ENCODE results near the gene HNRNPA2B1.
A peak's percentile ranks its signal among the peaks of the same experiment; 100 is the strongest.

Gene HNRNPA2B1

GRCh38 chr7:26160896-26161295, 39.6 kb downstream of the HNRNPA2B1 start:
- Histone ChIP-seq H3K4me2 (ENCODE audit: low read depth, low read length, poor library complexity, severe bottlenecking) (no peak overlapping the region), H3K36me3 (ENCODE audit: low read length) (no peaks in the 10 kb centered on the region), H3K9me2 (replicated peaks; ENCODE audit: insufficient read depth, low read length) (no peaks in the 10 kb centered on the region), H3F3A (ENCODE audit: insufficient read depth) (0 out of 2 replicates have a peak, but pooled peaks cover 4% of the 10 kb centered on the region), H3K9ac (ENCODE audit: low read length) (no peak overlapping the region), H3K27me3 (ENCODE audit: low read length) (no peaks in the 10 kb centered on the region), H3K4me3 (ENCODE audit: insufficient read depth, low read length, poor library complexity, severe bottlenecking) (no peak overlapping the region), H3K9me3 (ENCODE audit: insufficient read depth, low read length) (no peaks in the 10 kb centered on the region), H2AFZ (ENCODE audit: low read depth, low read length, severe bottlenecking) (no peak overlapping the region), H4K20me1 (ENCODE audit: low read depth, low read length) (no peaks in the 10 kb centered on the region), H3K79me2 (ENCODE audit: insufficient read depth, low read length) (no peaks in the 10 kb centered on the region), H3K27ac (ENCODE audit: low read depth, low read length) (no peak overlapping the region)
- TF ChIP-seq, protein P1, sequence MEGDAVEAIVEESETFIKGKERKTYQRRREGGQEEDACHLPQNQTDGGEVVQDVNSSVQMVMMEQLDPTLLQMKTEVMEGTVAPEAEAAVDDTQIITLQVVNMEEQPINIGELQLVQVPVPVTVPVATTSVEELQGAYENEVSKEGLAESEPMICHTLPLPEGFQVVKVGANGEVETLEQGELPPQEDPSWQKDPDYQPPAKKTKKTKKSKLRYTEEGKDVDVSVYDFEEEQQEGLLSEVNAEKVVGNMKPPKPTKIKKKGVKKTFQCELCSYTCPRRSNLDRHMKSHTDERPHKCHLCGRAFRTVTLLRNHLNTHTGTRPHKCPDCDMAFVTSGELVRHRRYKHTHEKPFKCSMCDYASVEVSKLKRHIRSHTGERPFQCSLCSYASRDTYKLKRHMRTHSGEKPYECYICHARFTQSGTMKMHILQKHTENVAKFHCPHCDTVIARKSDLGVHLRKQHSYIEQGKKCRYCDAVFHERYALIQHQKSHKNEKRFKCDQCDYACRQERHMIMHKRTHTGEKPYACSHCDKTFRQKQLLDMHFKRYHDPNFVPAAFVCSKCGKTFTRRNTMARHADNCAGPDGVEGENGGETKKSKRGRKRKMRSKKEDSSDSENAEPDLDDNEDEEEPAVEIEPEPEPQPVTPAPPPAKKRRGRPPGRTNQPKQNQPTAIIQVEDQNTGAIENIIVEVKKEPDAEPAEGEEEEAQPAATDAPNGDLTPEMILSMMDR (IDR thresholded peaks at IDR 0.05; ENCODE audit: insufficient read depth, low read length, poor library complexity, severe bottlenecking) = no peak
- no peak for TF ChIP-seq EZH2phosphoT487 (conservative IDR thresholded peaks at IDR 0.05; ENCODE audit: low read length)

GRCh38 chr7:26159243-26159642, 41.3 kb downstream of the HNRNPA2B1 start:
- Histone ChIP-seq H3K36me3 (ENCODE audit: low read length) (no peaks in the 10 kb centered on the region), H3K27ac (ENCODE audit: low read depth, low read length) (no peak overlapping the region), H3K9ac (ENCODE audit: low read length) (no peak overlapping the region), H4K20me1 (ENCODE audit: low read depth, low read length) (no peaks in the 10 kb centered on the region), H3K4me3 (ENCODE audit: insufficient read depth, low read length, poor library complexity, severe bottlenecking) (no peak overlapping the region), H3F3A (ENCODE audit: insufficient read depth) (peaks cover 4% of the 10 kb centered on the region; the same call in 1 of the 2 replicates), H3K9me3 (ENCODE audit: insufficient read depth, low read length) (no peaks in the 10 kb centered on the region), H3K27me3 (ENCODE audit: low read length) (no peaks in the 10 kb centered on the region), H3K9me2 (replicated peaks; ENCODE audit: insufficient read depth, low read length) (no peaks in the 10 kb centered on the region), H3K79me2 (ENCODE audit: insufficient read depth, low read length) (no peaks in the 10 kb centered on the region), H2AFZ (ENCODE audit: low read depth, low read length, severe bottlenecking) (no peak overlapping the region), H3K4me2 (ENCODE audit: low read depth, low read length, poor library complexity, severe bottlenecking) (no peak overlapping the region)
- TF ChIP-seq EZH2phosphoT487 (conservative IDR thresholded peaks at IDR 0.05; ENCODE audit: low read length) = no peak
- TF ChIP-seq, protein P1 (IDR thresholded peaks at IDR 0.05; ENCODE audit: insufficient read depth, low read length, poor library complexity, severe bottlenecking) = no peak

DNA sequence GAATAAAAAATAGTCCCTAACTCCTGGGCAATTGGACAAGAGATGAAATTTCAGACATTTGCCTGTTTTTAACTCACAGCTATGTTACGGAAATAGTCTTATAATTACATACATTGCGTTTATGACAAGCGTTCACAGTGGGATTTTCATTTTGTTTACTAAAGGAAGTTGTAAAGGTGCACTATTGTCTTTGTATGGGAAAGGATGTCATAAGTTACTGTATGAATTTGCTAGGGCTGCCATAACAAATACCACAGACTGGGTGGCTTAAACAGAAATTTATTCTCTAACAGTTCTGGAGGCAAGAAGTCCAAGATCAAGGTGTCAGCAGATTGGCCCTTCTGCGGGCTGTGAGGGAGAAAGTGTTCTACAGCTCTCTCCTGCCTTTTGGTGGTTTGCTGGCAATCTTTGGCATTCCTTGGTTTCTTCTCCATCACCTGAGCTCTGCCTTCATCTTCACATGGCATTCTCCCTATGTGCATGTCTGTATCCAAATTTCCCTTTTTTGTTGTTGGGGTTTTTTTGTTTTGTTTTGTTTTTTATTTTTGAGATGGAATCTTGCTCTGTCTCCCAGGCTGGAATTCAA, 42.9 kb downstream of the HNRNPA2B1 start:
- no peak overlapping the region for H2AFZ ChIP-seq (ENCODE audit: low read depth, low read length, severe bottlenecking)
- no peaks in the 10 kb centered on the region for H3K9me2 ChIP-seq (replicated peaks; ENCODE audit: insufficient read depth, low read length)
- H3K27me3 ChIP-seq (ENCODE audit: low read length) = no peaks in the 10 kb centered on the region
- peak overlapping the region; percentile 50 for H3K4me2 ChIP-seq (ENCODE audit: low read depth, low read length, poor library complexity, severe bottlenecking)
- H3F3A ChIP-seq (ENCODE audit: insufficient read depth) = peaks cover 4% of the 10 kb centered on the region; the same call in 1 of the 2 replicates
- TF ChIP-seq, protein P1 (IDR thresholded peaks at IDR 0.05; ENCODE audit: insufficient read depth, low read length, poor library complexity, severe bottlenecking) = no peak
- no peak for TF ChIP-seq EZH2phosphoT487 (conservative IDR thresholded peaks at IDR 0.05; ENCODE audit: low read length)
- H3K4me3 ChIP-seq (ENCODE audit: insufficient read depth, low read length, poor library complexity, severe bottlenecking) = no peak overlapping the region
- H4K20me1 ChIP-seq (ENCODE audit: low read depth, low read length) = no peaks in the 10 kb centered on the region
- no peak overlapping the region for H3K27ac ChIP-seq (ENCODE audit: low read depth, low read length)
- no peaks in the 10 kb centered on the region for H3K36me3 ChIP-seq (ENCODE audit: low read length)
- H3K9me3 ChIP-seq (ENCODE audit: insufficient read depth, low read length) = no peaks in the 10 kb centered on the region
- no peak overlapping the region for H3K9ac ChIP-seq (ENCODE audit: low read length)
- H3K79me2 ChIP-seq (ENCODE audit: insufficient read depth, low read length) = no peaks in the 10 kb centered on the region

All from SU-DHL-6 (cell line).